SK-N-MC (cell line): ENCODE measurements around the gene GRM7.

Source experiments
- DNase-seq: peaks from one replicate; pipeline ENCODE4 v3.0.0-alpha.2; 2011; ENCODE audit warnings: low read depth, low spot score
- H3K27ac ChIP-seq: fragments of 200-600 bp; sonication (generic); 2 replicates; pipeline ENCODE4 v1.5.1; 2016; ENCODE audit warnings: mixed run types
- H3K36me3 ChIP-seq: fragments of 200-600 bp; sonication (generic); 2 replicates; pipeline ENCODE4 v1.6.1; 2017; ENCODE audit warnings: antibody characterized with exemption, low read length, mixed read lengths; ENCODE audit not compliant: insufficient read depth
- H3K4me3 ChIP-seq: fragments of 200-600 bp; sonication (generic); 2 replicates; pipeline ENCODE4 v1.5.1; 2016
- H3K9ac ChIP-seq: fragments of 200-600 bp; sonication (generic); 2 replicates; pipeline ENCODE4 v1.8.0; 2017; ENCODE audit warnings: mixed run types, mixed read lengths; ENCODE audit not compliant: insufficient read length
- H3K9me3 ChIP-seq: fragments of 200-600 bp; sonication (generic); 2 replicates; pipeline ENCODE4 v1.6.1; 2017; ENCODE audit warnings: low read depth, mild to moderate bottlenecking, antibody characterized with exemption, low read length, moderate library complexity, mixed read lengths
- EZH2 ChIP-seq: fragments of 200-600 bp; sonication (generic); IDR thresholded peaks from one replicate; pipeline ENCODE4 v1.6.1; 2017; ENCODE audit warnings: antibody characterized with exemption
- FOXP2 ChIP-seq: optimal IDR thresholded peaks from 2 replicates; pipeline ENCODE3; 2011; ENCODE audit warnings: mild to moderate bottlenecking, moderate library complexity; ENCODE audit not compliant: insufficient read depth; ENCODE audit errors: extremely low read length, control extremely low read depth
- POLR2AphosphoS5 ChIP-seq: IDR thresholded peaks from 2 replicates; pipeline ENCODE4 v1.6.1; 2012; ENCODE audit warnings: mild to moderate bottlenecking, low read depth, low read length, borderline replicate concordance

The GRM7 gene

DNA sequence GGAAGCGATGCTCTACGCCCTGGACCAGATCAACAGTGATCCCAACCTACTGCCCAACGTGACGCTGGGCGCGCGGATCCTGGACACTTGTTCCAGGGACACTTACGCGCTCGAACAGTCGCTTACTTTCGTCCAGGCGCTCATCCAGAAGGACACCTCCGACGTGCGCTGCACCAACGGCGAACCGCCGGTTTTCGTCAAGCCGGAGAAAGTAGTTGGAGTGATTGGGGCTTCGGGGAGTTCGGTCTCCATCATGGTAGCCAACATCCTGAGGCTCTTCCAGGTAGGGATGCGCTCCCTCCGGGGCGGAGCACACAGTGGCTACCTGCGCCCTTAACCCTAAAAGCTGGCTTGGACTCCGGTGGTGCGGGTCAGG, 698 bp downstream of the GRM7 start:
- peak overlapping the region; percentile 74 for H3K4me3 ChIP-seq
- no peak for DNase-seq
- no peak overlapping the region for H3K9ac ChIP-seq

DNA sequence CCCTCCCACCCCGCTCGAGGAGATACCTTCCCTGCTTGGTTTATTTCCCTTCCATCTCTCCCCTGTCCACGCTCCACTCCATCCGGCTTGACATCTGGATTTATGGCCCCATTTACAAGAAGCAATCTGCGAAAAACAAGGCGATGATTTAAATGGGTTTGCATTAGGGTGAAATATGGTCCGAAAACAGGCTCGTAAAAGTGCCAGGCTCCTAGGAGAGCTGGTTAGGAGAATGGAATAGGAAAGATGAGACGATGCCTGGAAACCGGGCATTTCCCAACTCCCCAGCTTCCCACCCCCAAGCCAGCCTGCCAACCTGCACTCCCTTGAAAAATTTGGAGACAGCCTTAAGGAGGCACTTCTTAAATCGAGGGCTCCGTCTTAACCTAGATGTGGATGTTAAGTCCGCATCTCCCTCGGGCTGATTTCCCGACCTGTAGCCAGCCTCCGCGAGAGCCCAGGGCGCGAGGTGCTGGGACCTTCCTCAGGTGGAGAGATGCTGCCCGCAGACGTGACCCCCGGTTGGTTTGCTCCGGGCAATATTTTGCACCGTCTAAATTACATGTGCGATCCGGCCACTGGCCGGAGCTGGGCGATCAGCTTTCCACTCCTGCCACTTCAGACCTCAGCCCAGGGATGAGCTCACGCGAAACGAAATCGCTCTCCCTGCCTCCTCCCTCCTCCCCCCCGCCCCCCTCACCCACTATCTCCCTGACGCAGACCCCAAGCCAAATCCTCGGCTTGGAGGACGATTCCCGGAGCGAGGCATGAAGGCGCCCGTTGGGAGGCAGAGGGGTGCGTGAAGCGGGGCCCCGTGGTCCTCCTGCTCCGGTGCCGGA, 1.3 kb downstream of the GRM7 start:
- no peak for DNase-seq
- Histone ChIP-seq H3K36me3 (no peaks in the 10 kb centered on the region), H3K4me3 (peak overlapping the region; percentile 74), H3K9ac (no peak overlapping the region), H3K9me3 (no peaks in the 10 kb centered on the region), H3K27ac (no peak overlapping the region)
- TF ChIP-seq FOXP2 (no peak), EZH2 (no peak), POLR2AphosphoS5 (no peak)

More for the DNA sequence above, 698 bp downstream of the GRM7 start:
- TF ChIP-seq EZH2 (no peak), FOXP2 (no peak), POLR2AphosphoS5 (no peak)
- Histone ChIP-seq H3K9me3 (no peaks in the 10 kb centered on the region), H3K36me3 (no peaks in the 10 kb centered on the region), H3K27ac (no peak overlapping the region)

GRCh38 chr3:6862880-6863195, 1.9 kb downstream of the GRM7 start:
- H3K36me3 ChIP-seq = no peaks in the 10 kb centered on the region
- no peaks in the 10 kb centered on the region for H3K9me3 ChIP-seq
- no peak for DNase-seq
- H3K27ac ChIP-seq = no peak overlapping the region
- TF ChIP-seq FOXP2 = no peak
- no peak for TF ChIP-seq POLR2AphosphoS5
- TF ChIP-seq EZH2 = no peak
- no peak overlapping the region for H3K4me3 ChIP-seq
- H3K9ac ChIP-seq = no peak overlapping the region

- no peak overlapping the region for H3K27ac ChIP-seq
- no peak overlapping the region for H3K4me3 ChIP-seq
- H3K9ac ChIP-seq = no peak overlapping the region
- H3K9me3 ChIP-seq = no peaks in the 10 kb centered on the region
- H3K36me3 ChIP-seq = no peaks in the 10 kb centered on the region
- DNase-seq = peak; percentile 26
- no peak for TF ChIP-seq EZH2
- no peak for TF ChIP-seq POLR2AphosphoS5
- TF ChIP-seq FOXP2 = no peak
Observed at GRCh38 chr3:6867269-6867668, 6.4 kb downstream of the GRM7 start.

DNA sequence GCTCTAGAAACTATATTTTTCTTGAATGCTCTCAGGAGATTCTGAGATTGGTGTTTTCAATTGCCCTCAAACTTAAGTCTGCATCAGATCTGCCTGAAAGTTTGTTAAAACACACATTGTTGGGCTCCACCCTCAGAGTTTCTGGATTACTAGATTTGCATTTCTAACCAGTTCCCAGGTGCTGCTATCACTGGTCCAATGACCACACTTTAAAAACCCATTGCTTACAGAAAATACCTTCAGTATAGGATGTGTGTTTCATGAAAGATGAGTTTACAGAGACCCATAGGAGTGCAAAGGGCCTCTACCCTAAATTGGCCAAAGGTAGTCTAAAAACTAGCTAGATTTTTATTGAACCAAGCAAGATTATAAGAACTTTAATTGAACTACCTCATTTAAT, 17.8 kb downstream of the GRM7 start:
- no peak for DNase-seq
- no peak for TF ChIP-seq FOXP2
- no peak for TF ChIP-seq POLR2AphosphoS5
- TF ChIP-seq EZH2 = no peak

GRCh38 chr3:6912240-6912639, 51.3 kb downstream of the GRM7 start:
- Histone ChIP-seq H3K4me3 (no peak overlapping the region), H3K9me3 (no peaks in the 10 kb centered on the region), H3K27ac (no peak overlapping the region), H3K9ac (no peak overlapping the region), H3K36me3 (no peaks in the 10 kb centered on the region)
- DNase-seq = no peak
- TF ChIP-seq FOXP2 (no peak), EZH2 (no peak), POLR2AphosphoS5 (no peak)

More for the DNA sequence above, 17.8 kb downstream of the GRM7 start:
- Histone ChIP-seq H3K36me3 (no peaks in the 10 kb centered on the region), H3K27ac (no peak overlapping the region), H3K9ac (no peak overlapping the region), H3K9me3 (no peaks in the 10 kb centered on the region), H3K4me3 (no peak overlapping the region)

DNA sequence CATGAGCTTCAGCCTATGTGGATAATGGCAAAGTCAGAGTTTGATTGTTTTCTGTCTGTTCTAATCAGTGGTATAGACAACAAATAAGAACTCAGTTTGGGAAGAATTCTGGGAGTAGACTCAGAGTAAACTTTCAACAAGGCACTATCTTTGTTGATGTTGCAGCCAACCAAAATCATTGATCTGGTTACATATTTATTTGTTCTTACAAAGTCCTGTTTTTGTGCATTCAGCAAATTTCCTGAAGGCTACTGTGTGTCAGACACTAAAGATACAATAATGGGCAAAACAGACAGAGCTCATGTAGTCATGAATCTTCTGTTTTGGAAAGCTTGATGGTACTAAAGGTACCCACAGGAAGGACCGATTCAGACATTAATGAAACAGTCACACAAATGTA, 55.0 kb downstream of the GRM7 start:
- Histone ChIP-seq H3K27ac (no peak overlapping the region), H3K4me3 (no peak overlapping the region), H3K36me3 (no peaks in the 10 kb centered on the region), H3K9ac (no peak overlapping the region), H3K9me3 (no peaks in the 10 kb centered on the region)
- TF ChIP-seq EZH2 (no peak), FOXP2 (no peak), POLR2AphosphoS5 (no peak)
- no peak for DNase-seq

GRCh38 chr3:6921066-6921465, 60.2 kb downstream of the GRM7 start:
- Histone ChIP-seq H3K4me3 (no peak overlapping the region), H3K27ac (no peak overlapping the region), H3K36me3 (no peaks in the 10 kb centered on the region), H3K9ac (no peak overlapping the region), H3K9me3 (no peaks in the 10 kb centered on the region)
- TF ChIP-seq POLR2AphosphoS5 = no peak
- no peak for TF ChIP-seq FOXP2
- TF ChIP-seq EZH2 = no peak
- DNase-seq = no peak

DNA sequence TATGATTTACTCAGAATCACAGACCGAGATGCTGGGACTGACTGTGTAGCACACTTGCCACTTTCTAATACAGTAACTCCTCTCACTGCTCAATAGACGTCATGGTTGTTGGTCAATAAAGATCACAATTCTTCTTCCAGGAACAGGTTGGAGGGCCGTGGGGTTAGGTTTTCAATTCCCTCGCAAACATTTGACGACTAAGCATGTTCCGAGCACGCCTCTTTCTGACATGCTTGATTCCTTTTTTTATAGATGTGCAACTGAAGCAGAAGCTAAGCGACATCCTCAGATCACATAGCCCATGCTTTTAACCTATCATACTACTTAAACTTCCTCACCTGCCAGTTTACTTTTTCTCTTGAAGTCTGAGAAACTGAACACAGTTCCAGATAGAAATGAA, 61.0 kb downstream of the GRM7 start:
- Histone ChIP-seq H3K27ac (no peak overlapping the region), H3K36me3 (no peaks in the 10 kb centered on the region), H3K4me3 (no peak overlapping the region), H3K9me3 (no peaks in the 10 kb centered on the region), H3K9ac (no peak overlapping the region)
- no peak for TF ChIP-seq POLR2AphosphoS5
- no peak for TF ChIP-seq FOXP2
- no peak for DNase-seq
